ENCODE data around the gene GSG1L.

The GSG1L gene

GRCh38 chr16:27786221-27786922, 277.1 kb downstream of the GSG1L start:
- DNase-seq: no peak

- no peak for DNase-seq
Observed at GRCh38 chr16:27785307-27785678, 278.2 kb downstream of the GSG1L start.

GRCh38 chr16:27784351-27785306, 278.9 kb downstream of the GSG1L start:
- no peak for DNase-seq

- no peak for DNase-seq
Observed at GRCh38 chr16:27781981-27782880, 281.3 kb downstream of the GSG1L start.

DNA sequence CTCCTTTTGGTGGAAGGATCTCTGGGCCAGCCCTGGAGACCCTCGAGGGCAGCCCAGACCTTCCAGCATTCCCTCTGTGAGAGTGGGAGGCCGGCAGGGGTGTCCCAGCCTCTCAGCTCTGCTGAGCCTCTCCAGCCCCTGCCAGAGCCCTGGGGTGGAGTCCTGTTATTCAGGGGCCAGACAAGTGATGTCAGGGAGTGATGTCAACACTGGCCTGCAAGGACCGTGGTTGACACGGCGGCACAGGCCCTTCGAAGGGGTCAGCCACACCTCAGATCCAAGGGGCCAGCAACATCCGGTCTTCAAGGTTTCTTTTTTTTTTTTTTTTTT, 282.4 kb downstream of the GSG1L start:
- DNase-seq: no peak

- DNase-seq: no peak
Observed at GRCh38 chr16:27780468-27781194, 282.9 kb downstream of the GSG1L start.

GRCh38 chr16:27779641-27780164, 283.8 kb downstream of the GSG1L start:
- no peak for DNase-seq

- DNase-seq: no peak
Observed at GRCh38 chr16:27778926-27779570, 284.5 kb downstream of the GSG1L start.

- DNase-seq: no peak
Observed at GRCh38 chr16:27778171-27778925, 285.2 kb downstream of the GSG1L start.

GRCh38 chr16:27777527-27777926, 286.0 kb downstream of the GSG1L start:
- no peak for DNase-seq

GRCh38 chr16:27776556-27777225, 286.8 kb downstream of the GSG1L start:
- no peak for DNase-seq

- no peak for DNase-seq
Observed at GRCh38 chr16:27775254-27775653, 288.3 kb downstream of the GSG1L start.

GRCh38 chr16:27774779-27775178, 288.7 kb downstream of the GSG1L start:
- DNase-seq: no peak

GRCh38 chr16:27773344-27773743, 290.2 kb downstream of the GSG1L start:
- DNase-seq: no peak

- no peak for DNase-seq
Observed at GRCh38 chr16:27772093-27772825, 291.3 kb downstream of the GSG1L start.

GRCh38 chr16:27771201-27771910, 292.2 kb downstream of the GSG1L start:
- no peak for DNase-seq

GRCh38 chr16:27770271-27771196, 293.0 kb downstream of the GSG1L start:
- no peak for DNase-seq

Measured in T-helper 2 cell (primary cell).